Stimulated activated CD8-positive, alpha-beta memory T cell treated with anti-CD3 and anti-CD28 coated beads, Interleukin-12 subunit alpha, Interleukin-12 subunit beta, amount 100 ng/mL, for 24 hours (primary cell): ENCODE measurements around the gene RCOR1.

Source experiments
- DNase-seq: peaks from one replicate; pipeline ENCODE4 v3.0.0-alpha.2; 2020; ENCODE audit errors: extremely low read depth

The RCOR1 gene

GRCh38 chr14:102678394-102678793 is 85.9 kb downstream of the RCOR1 start:
- DNase-seq: no peak

DNA sequence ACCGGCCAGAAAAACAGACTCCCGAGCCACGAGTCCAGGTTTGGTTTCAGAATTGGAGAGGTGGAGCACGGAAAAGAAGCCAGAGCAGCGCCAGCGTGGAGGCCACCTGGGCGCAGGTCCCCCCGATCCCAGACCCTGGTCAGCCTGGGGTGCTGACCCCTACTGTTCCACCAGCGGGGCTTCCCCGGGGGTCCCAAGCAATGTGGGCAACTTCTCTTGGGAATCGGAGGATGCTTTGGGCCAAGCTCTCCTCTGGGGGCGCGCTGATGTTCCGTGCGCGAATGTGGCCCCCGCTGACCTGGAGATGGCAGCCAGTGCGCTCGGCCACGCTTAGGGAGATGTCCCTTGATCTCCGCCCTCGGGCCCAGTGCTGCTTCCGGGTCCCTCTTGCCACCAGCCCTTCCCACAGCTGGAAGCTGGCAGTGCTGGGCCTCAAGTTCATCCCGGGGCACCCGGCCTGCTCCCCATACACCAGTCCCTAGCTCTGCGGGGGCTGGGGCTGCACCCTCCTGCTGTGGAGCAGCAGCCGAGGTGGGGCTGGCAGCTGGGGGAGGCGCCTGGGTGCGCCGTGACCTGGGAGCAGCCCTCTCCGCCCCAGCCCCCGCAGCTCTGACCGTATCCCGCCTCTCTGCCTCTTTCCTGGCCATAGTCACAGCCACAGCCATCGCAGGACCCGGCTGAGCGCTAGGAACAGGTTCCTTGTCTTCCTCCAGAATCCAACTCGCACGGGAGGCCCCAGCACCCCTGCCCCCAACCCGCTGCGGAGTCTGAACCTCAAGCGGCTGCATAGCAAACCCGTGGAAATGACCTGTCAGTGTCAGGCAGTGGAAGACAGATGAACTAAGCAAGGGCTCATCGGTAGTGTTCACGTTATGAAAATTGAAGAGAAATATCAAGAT is 91.2 kb downstream of the RCOR1 start:
- DNase-seq: no peak

- no peak for DNase-seq
Measured at GRCh38 chr14:102684298-102684663, 91.8 kb downstream of the RCOR1 start.

GRCh38 chr14:102686196-102686801 is 93.8 kb downstream of the RCOR1 start:
- DNase-seq: no peak

DNA sequence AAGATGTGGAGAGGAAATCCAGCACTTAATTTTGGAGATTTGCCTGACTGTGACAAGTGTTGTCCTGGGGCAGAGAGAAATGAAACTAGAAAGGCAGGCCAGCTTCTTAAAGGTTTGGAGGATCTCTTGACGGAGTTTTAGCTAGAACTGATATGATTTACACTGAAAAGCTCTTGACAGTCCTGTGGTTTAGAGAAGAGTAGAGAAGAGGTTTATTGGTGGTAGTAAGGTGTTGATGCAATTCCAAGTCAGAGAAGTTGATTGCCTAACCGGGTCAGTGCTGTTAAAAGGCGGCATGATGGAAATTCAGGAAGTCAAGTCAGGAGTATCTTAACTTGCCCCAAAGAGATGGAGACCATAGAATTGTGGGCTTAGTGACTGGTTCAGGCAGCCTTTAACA is 95.8 kb downstream of the RCOR1 start:
- no peak for DNase-seq

GRCh38 chr14:102690509-102691286 is 98.2 kb downstream of the RCOR1 start:
- DNase-seq: no peak

GRCh38 chr14:102691763-102692162 is 99.3 kb downstream of the RCOR1 start:
- no peak for DNase-seq

GRCh38 chr14:102692334-102692733 is 99.9 kb downstream of the RCOR1 start:
- DNase-seq: no peak

GRCh38 chr14:102693006-102693755 is 100.7 kb downstream of the RCOR1 start:
- no peak for DNase-seq

DNA sequence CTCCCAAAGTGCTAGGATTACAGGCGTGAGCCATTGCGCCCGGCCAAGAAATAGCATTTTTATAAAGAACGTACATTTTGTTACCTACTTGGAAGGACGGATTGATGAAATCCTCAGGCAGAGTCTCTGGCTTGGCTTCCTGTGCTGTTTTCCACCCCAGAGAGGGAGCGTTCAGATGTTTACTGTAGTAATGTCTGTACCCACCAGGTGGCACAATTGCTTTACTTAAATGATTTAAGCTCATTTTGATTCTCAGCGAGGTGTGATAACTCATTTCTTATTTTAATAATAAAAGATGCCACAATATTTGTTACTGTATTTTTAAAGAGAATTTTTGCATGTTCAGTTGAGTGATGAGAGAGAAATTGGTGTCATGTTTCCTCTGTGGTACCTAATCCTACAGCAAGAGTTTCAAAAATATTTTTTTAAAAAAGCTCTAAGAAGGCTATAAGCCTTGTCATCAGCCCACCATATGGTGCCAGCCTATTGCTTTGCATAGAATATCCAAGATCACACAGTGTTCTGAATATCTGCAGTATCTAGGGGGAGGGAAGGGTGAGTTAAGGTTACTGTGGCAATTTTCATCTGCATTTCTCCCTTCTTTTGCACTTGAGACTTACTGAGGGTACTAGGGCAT is 102.2 kb downstream of the RCOR1 start:
- DNase-seq: no peak

DNA sequence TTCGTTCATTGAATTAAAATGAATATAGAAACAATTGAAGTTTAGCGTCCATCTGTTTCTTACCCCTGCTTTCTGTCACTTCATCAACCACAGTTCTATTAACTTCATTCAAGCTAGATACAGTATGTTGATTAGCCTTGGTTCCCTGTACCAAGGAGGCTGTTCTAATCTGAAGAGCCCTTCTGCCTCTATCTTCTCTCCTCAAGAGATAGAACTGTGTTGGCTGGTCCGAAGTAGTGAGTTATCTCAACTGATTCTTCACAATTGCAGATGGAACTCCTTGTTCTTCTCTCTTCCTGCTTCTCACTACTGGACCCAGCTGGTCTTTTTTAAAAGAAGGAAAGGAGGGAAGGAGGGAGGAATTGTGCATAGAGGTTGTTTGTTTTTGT is 102.7 kb downstream of the RCOR1 start:
- no peak for DNase-seq

GRCh38 chr14:102696332-102696731 is 103.9 kb downstream of the RCOR1 start:
- DNase-seq: no peak

GRCh38 chr14:102696856-102697495 is 104.5 kb downstream of the RCOR1 start:
- DNase-seq: no peak

DNA sequence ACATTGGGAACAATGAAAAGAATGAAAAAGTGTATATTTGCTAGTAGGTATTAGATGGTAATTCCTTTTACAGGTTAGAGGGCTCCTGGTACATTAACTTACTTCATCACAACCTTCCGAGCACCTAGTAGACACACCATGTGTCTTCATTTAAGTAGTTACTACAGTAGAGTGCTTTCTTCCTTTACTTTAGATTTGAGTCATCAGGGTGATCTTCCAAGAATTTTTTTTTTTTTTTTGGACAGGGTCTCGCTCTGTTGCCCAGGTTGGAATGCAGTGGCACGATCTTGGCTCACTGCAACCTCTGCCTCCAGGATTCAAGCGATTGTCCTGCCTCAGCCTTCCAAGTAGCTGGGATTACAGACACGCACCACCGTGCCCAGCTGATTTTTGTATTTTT is 105.1 kb downstream of the RCOR1 start:
- no peak for DNase-seq

- DNase-seq: no peak
Measured at GRCh38 chr14:102699416-102700110, 107.1 kb downstream of the RCOR1 start.

DNA sequence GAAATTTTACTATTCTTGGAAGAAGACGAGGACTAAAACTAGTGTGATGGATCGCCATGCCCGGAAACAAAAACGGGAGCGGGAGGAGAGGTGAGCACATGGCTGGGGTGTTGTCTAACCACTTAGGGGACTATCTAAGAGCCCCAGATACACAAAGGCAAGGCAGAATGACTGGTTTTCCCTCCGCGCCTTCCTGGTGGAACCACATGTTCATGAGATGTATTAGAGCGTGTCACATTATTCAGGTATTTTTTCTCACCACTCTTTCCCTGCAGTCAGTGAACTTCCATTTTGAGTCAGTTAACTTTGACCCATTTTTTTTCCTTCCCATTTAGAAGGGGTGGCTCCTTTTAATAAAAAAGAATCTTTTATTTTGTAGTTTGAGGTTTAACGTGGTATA is 116.0 kb downstream of the RCOR1 start:
- DNase-seq: no peak

GRCh38 chr14:102711207-102711606 is 118.8 kb downstream of the RCOR1 start:
- DNase-seq: no peak

- no peak for DNase-seq
Measured at GRCh38 chr14:102711946-102712345, 119.5 kb downstream of the RCOR1 start.

DNA sequence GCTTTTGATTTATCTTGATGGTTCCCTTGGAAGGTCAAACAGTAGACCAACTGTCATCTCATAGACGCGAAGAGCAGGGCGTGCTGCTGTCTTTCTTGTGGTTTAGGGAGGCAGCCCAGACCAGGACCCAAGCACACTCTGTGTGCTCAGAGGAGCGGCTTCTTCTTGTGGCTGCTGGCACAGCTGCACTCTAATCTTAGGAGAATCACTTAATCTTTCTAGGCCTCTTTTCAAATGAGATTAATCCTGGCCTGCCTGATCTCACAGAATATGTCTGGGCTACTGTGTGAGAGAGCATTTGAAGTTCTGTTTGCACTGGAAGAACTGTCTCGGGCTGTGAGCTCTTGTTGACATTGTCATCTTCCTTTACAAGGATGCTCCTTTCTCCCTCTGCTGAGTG is 124.8 kb downstream of the RCOR1 start:
- no peak for DNase-seq

DNA sequence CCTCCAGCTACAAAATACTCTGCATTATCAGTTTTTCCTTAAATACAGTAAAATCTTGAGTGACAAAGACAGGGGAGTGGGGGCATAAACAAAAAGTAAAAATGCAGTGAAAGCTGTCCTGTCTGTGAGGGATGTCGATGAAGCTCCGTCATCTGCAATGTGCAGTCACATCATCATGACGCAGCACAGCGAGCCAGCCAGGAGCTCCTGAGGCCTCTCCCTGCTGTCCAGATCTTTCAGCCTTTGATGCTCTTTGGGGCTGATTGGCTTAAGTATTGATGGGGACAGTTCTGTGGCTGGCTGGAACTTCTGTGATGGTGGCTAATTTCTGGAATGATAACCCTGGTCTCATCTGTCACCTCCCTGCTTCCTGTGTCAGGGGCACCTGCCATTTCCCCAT is 130.2 kb downstream of the RCOR1 start:
- no peak for DNase-seq
